ENCODE measurements around the gene ASPDH.
"Not testable (repeated sequence)": the region's sequence is repeated elsewhere in the genome, so short reads cannot be mapped to it uniquely, and the experiment has no call there.

The ASPDH gene

GRCh38 chr19:50477751-50478515 is 35.8 kb downstream of the ASPDH start:
- DNase-seq (ENCODE audit: low spot score): no peak

- DNase-seq (ENCODE audit: low spot score): no peak
Measured at GRCh38 chr19:50476907-50477238, 36.8 kb downstream of the ASPDH start.

GRCh38 chr19:50476224-50476906 is 37.3 kb downstream of the ASPDH start, which contains the start of the genes EMC10 and GARIN5A:
Gene EMC10 (plus strand): TSS chr19:50476507. CDS start chr19:50476545, 38 bp downstream.
Gene GARIN5A (minus strand): TSS chr19:50476848. CDS start chr19:50476388, 460 bp downstream.
- DNase-seq (ENCODE audit: low spot score): peak; percentile 99

DNA sequence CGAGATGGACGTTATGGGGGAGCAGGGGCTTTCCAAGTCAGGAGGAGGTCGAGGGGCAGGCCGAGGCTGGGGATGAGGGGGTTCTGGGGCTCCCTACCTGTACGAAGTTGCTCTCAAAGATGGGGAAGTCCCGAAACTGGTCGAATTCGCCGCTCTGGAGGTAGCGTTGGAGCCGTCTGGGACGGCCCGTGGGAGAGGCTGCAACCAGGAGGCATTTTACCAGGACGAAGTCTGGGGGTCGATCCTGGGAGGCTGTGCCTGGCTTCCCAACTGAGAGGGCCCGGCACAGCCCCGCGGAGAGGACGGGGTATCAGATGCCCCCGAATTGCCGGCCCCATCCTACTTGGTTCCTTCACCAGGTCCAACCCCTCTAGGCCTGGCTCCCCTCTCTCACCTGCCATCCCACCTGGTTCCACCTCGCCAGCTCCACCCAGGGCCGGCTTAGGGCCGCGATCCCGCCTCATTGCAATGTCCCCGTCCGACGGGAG is 37.9 kb downstream of the ASPDH start:
- DNase-seq (ENCODE audit: low spot score): no peak

- DNase-seq (ENCODE audit: low spot score): no peak
Measured at GRCh38 chr19:50475101-50475568, 38.6 kb downstream of the ASPDH start.

DNA sequence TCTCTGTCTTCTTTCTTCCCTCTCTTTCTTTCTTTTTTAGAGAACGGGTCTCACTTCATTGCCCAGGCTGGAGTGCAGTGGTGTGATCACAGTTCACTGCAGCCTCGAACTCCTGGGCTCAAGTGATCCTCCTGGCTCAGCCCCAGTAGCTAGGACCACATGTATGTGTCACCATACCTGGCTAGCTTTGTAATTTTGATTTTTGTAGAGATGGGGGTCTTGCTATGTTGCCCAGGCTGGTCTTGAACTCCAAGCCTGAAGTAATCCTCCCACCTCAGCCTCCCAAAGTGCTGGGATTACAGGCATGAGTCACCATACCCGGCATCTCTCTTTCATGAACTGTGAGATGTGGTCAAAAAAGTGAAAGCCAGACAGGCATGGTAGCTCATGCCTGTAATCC is 40.4 kb downstream of the ASPDH start:
- not testable (repeated sequence) for DNase-seq (ENCODE audit: low spot score)

DNA sequence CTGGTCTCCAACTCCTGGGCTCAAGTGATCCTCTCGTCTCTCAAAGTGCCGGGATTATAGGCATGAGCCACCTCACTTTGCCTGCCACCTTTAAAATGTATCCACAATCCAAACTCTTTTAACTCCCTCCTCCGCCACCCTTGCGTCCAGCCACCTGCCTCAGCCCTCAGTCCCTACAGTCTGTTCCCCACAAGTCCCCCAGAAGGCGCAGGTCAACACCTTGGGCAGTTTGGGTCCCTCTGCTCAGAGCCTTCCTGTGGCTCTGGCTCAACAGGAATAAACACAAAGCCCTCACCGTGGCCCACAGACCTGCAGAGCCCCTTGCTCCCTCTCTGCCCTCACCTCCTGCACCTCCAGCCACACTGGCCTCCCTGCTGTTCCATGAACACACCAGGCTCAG is 44.9 kb downstream of the ASPDH start:
- no peak for DNase-seq (ENCODE audit: low spot score)

DNA sequence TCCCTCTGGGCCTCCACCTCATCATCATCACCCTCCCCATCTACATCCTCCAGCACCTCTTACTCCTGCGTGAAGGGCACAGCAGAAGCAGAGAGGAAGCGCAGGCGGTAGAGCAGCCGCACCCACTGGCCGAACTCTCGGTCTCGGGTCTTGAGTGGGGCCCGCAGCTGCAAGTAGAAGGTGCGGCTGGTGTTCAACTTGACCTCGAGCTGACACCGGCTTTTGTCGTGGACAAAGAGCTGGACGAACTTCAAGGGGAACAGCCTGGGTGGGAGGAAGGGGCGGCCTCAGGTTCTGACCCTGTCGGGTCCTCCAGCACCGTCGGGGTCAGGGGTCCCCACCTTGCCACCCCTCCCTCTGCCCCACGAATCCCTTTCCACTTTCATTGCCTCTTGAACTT is 46.1 kb downstream of the ASPDH start:
- no peak for DNase-seq (ENCODE audit: low spot score)

DNA sequence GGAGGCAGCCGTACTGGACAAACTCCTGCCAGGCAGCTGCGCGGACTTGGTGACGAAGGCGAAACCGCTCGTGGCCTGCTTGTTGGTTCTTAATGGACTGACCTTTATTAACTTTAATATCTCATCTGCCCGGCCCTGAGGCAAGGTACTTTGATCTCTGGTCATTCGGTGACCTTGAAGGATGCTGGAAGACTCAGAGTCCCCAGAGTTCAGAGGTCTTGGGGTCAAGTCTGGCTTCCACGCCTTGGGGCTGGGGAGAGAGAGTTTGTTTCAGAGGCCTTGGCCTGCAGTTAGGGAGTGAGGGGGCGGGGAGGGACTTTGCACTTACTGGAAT is 47.0 kb downstream of the ASPDH start:
- DNase-seq (ENCODE audit: low spot score): no peak

DNA sequence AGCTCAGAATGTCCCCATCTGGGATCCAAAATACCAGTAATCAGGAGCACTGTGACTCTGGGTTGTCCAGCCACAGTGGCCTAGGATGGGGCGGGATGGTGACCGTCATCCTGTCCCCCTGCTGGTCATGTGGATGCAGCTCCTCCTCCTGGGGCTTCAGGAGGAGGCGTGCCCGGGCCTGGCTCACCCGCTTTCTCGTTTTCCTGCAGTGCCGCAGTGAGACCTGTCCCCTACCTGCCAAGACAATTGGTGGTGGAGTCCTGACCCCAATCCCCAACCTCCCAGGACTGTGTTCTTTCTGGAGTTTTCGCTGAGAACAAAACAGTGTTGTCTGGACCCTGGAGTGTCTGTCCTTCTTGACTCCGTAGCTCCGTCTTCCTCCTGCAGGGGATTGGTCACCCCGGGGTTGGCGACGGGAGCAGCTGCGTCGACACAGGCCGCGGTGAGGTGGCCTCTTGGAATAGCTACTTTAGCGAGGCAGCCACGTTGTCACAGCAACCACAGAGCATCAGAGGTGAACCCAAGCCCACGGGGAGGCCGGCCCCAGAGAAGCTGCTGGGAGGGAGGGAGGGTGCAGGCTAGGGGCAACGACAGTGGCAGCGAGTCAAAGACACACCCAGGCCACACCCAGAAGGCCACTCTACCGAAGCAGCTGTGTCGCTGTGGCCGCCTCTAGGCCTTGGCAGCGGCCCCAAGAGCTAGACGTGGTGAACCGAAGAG is 47.6 kb downstream of the ASPDH start:
- peak; percentile 37 for DNase-seq (ENCODE audit: low spot score)

DNA sequence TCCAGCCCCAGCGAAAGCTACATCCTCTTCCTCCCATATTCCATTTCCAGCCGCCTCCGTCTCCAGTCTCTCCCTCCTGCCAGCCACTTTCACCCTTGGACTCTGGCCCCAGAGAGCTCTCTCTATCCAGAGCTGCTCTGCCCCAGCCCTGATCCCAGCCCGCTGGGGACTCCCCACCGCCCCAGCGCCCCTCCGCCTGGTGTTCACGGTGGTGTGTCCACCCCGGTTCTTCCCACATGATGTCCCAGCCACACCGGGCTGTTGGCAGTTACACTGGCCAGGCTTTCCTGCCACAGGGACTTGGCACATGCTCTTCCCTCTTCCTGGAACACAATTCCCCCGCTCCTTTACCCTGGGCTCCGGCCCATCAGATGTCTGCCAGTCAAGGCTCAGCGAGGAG is 48.7 kb downstream of the ASPDH start:
- DNase-seq (ENCODE audit: low spot score): no peak

DNA sequence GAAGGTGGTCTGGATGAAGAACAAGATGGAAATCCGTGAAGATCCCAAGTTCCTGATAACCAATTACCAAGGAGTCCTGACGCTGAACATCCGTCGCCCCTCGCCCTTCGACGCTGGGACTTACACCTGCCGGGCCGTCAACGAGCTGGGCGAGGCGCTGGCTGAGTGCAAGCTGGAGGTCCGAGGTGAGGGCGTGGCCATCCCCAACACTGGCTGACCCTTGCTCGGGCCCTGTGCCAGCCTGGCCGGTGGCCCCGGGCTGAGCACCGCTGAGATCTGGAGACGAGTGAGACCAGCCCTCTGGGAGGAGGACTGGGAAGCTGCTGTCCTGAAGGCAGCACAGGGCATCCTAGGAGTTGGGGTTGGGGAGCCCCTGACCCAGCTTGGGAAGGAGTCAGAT is 49.4 kb downstream of the ASPDH start:
- DNase-seq (ENCODE audit: low spot score): no peak

DNA sequence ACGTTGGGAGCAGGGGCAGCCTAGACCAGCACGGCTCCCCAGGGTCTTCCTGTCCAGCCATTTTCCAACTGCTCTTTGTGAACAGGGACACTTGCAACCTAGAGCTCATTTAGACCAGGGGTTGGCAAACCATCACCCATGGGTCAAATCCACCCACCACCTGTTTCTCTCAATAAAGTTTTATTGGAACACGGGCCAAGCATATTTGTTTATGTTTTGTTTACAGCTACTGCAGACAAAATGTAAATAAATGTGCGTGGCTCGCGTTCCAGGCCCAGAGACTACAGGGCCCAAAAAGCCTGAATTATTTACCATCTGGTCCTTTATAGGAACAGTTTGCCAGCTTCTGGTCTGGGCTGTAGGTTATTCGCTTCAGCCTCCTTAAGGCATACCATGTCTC is 50.7 kb downstream of the ASPDH start:
- DNase-seq (ENCODE audit: low spot score): no peak
